H1 (cell line): Measurements from ENCODE around the gene NHLH1. TPM values are rescaled to one million over a fixed set of nuclear protein-coding genes. Genes with fewer than 3 reads are reported as not detected.

Experiments
- CTCF ChIA-PET: fragments of 300-600 bp; sonication (Branson Sonifier 250); formaldehyde crosslinking; loops from one replicate; lab custom pipeline; 2021; ENCODE audit not compliant: partially characterized antibody; lab: Charles Lee
- POLR2A ChIA-PET: fragments of 300-600 bp; sonication (Branson Sonifier 250); formaldehyde crosslinking; loops from one replicate; lab custom pipeline; 2021; ENCODE audit warnings: inconsistent platforms; ENCODE audit not compliant: partially characterized antibody; lab: Charles Lee
- DNase-seq, 2 experiments: peaks; one replicate each; pipeline versions ENCODE4 v3.0.0 to v3.0.0-alpha.2; 2010 to 2022; ENCODE audit warnings: low spot score in 2 of 2, low read depth in 1 of 2, mixed read lengths in 1 of 2
- FAIRE-seq: peaks from 2 replicates; lab custom pipeline; 2011; peaks lifted over from hg19 to GRCh38; lab: Jason Lieb, UNC
- H2AFZ ChIP-seq: 2 replicates; pipeline ENCODE4 v1.8.1; 2012; ENCODE audit warnings: low read length, inconsistent platforms
- H2AK5ac ChIP-seq: 2 replicates; pipeline ENCODE4 v1.6.1; 2013; ENCODE audit warnings: low read depth, low read length
- H2BK120ac ChIP-seq: replicated peaks from 2 replicates; pipeline ENCODE3; 2013; ENCODE audit warnings: low read depth, low read length, inconsistent platforms
- H2BK12ac ChIP-seq: 2 replicates; pipeline ENCODE4 v1.6.1; 2013; ENCODE audit warnings: low read depth, low read length
- H2BK15ac ChIP-seq: 2 replicates; pipeline ENCODE4 v1.6.1; 2013; ENCODE audit warnings: low read length
- H2BK20ac ChIP-seq: 2 replicates; pipeline ENCODE4 v1.6.1; 2013; ENCODE audit warnings: low read length
- H2BK5ac ChIP-seq: 2 replicates; pipeline ENCODE4 v1.6.1; 2013; ENCODE audit warnings: low read depth, low read length
- H3K14ac ChIP-seq: 2 replicates; pipeline ENCODE4 v1.6.1; 2013; ENCODE audit warnings: inconsistent platforms; ENCODE audit not compliant: insufficient read length
- H3K18ac ChIP-seq: 2 replicates; pipeline ENCODE4 v1.6.1; 2013; ENCODE audit warnings: low read length; ENCODE audit errors: extremely low read depth
- H3K23ac ChIP-seq: 2 replicates; pipeline ENCODE4 v1.6.1; 2013; ENCODE audit warnings: inconsistent platforms; ENCODE audit not compliant: insufficient read length
- H3K23me2 ChIP-seq: 2 replicates; pipeline ENCODE4 v1.6.1; 2013; ENCODE audit warnings: low read depth, low read length
- H3K27ac ChIP-seq: 2 replicates; pipeline ENCODE4 v1.6.1; 2011; ENCODE audit warnings: low read depth, low read length, inconsistent platforms
- H3K27me3 ChIP-seq, 4 experiments: replicated peaks in 1 of 4; 1 replicate in 1 of 4; 2 replicates in 3 of 4; pipeline versions ENCODE4 v1.6.1 to v1.8.1; 2011 to 2013; ENCODE audit warnings: low read length in 3 of 4, mild to moderate bottlenecking in 3 of 4, inconsistent platforms in 2 of 4, mixed read lengths in 2 of 4, moderate library complexity in 1 of 4; ENCODE audit not compliant: control insufficient read depth in 3 of 4, insufficient read depth in 3 of 4; ENCODE audit errors: extremely low read depth in 1 of 4
- H3K36me3 ChIP-seq, 4 experiments: 2 replicates each; pipeline versions ENCODE4 v1.6.1 to v1.8.1; 2011 to 2013; ENCODE audit warnings: mild to moderate bottlenecking in 4 of 4, low read length in 3 of 4, moderate library complexity in 2 of 4, control low read depth in 1 of 4, inconsistent platforms in 1 of 4; ENCODE audit not compliant: insufficient read depth in 4 of 4, control insufficient read depth in 2 of 4
- H3K4ac ChIP-seq: replicated peaks from 2 replicates; pipeline ENCODE3; 2013; ENCODE audit warnings: low read length, low read depth, mixed read lengths, inconsistent platforms; ENCODE audit not compliant: insufficient read length
- H3K4me1 ChIP-seq, 4 experiments: replicated peaks in 1 of 4; 1 replicate in 1 of 4; 2 replicates in 3 of 4; pipeline versions ENCODE4 v1.6.1 to v1.8.1; 2011 to 2013; ENCODE audit warnings: low read length in 3 of 4, inconsistent platforms in 2 of 4, mixed read lengths in 1 of 4; ENCODE audit not compliant: insufficient read depth in 4 of 4, control insufficient read depth in 3 of 4
- H3K4me2 ChIP-seq, 2 experiments: 2 replicates each; pipeline versions ENCODE4 v1.6.1 to v1.8.1; 2011 to 2013; ENCODE audit warnings: low read depth in 2 of 2, low read length in 2 of 2, control low read depth in 1 of 2, inconsistent platforms in 1 of 2, mild to moderate bottlenecking in 1 of 2; ENCODE audit not compliant: insufficient read depth in 1 of 2
- H3K4me3 ChIP-seq, 4 experiments: fragments of 200-600, 300-600 bp in 1 of 4; sonication (generic), shearing (Covaris generic), sonication (Bioruptor Twin) in 1 of 4; 2 replicates each; pipeline versions ENCODE4 v1.5.1 to v1.8.1; 2011 to 2016; ENCODE audit warnings: low read length in 4 of 4, low read depth in 3 of 4, control low read depth in 2 of 4, inconsistent platforms in 2 of 4, mild to moderate bottlenecking in 2 of 4, mixed read lengths in 1 of 4, moderate library complexity in 1 of 4; ENCODE audit not compliant: insufficient read depth in 2 of 4; ENCODE audit errors: extremely low read depth in 1 of 4
- H3K56ac ChIP-seq: replicated peaks from 2 replicates; pipeline ENCODE3; 2013; ENCODE audit warnings: low read depth, mild to moderate bottlenecking, mixed read lengths, low read length, inconsistent platforms; ENCODE audit not compliant: insufficient read length
- H3K79me1 ChIP-seq: 2 replicates; pipeline ENCODE4 v1.6.1; 2013; ENCODE audit warnings: low read depth, low read length, control low read depth
- H3K79me2 ChIP-seq, 2 experiments: 2 replicates each; pipeline versions ENCODE4 v1.6.1 to v1.8.1; 2012 to 2013; ENCODE audit warnings: low read length in 2 of 2, mild to moderate bottlenecking in 2 of 2, inconsistent platforms in 1 of 2; ENCODE audit not compliant: insufficient read depth in 2 of 2, control insufficient read depth in 1 of 2
- H3K9ac ChIP-seq, 4 experiments: replicated peaks in 1 of 4; 1 replicate in 1 of 4; 2 replicates in 3 of 4; pipeline versions ENCODE4 v1.6.1 to v1.8.1; 2011 to 2013; ENCODE audit warnings: low read depth in 3 of 4, low read length in 3 of 4, control low read depth in 2 of 4, mild to moderate bottlenecking in 2 of 4, moderate library complexity in 2 of 4, inconsistent platforms in 1 of 4; ENCODE audit errors: extremely low read depth in 1 of 4
- H3K9me3 ChIP-seq, 2 experiments: 2 replicates each; pipeline versions ENCODE4 v1.6.1 to v1.8.1; 2012 to 2013; ENCODE audit warnings: mild to moderate bottlenecking in 2 of 2, moderate library complexity in 2 of 2, control low read depth in 1 of 2, inconsistent platforms in 1 of 2, low read depth in 1 of 2, low read length in 1 of 2, mixed read lengths in 1 of 2; ENCODE audit not compliant: insufficient read depth in 2 of 2
- H4K20me1 ChIP-seq, 2 experiments: replicated peaks in 1 of 2; 2 replicates each; pipeline versions ENCODE3 to v1.8.1; 2011 to 2013; ENCODE audit warnings: inconsistent platforms in 2 of 2, low read length in 2 of 2, mild to moderate bottlenecking in 1 of 2; ENCODE audit not compliant: insufficient read depth in 2 of 2, control insufficient read depth in 1 of 2
- H4K5ac ChIP-seq: 2 replicates; pipeline ENCODE4 v1.6.1; 2013; ENCODE audit warnings: low read length, low read depth, mixed read lengths, inconsistent platforms; ENCODE audit not compliant: insufficient read length
- H4K8ac ChIP-seq: 2 replicates; pipeline ENCODE4 v1.8.0; 2013; ENCODE audit warnings: mild to moderate bottlenecking, moderate library complexity, low read length, inconsistent platforms; ENCODE audit not compliant: insufficient read depth; ENCODE audit errors: extremely low read depth
- H4K91ac ChIP-seq: replicated peaks from 2 replicates; pipeline ENCODE3; 2013; ENCODE audit warnings: low read length, mixed read lengths, inconsistent platforms; ENCODE audit not compliant: insufficient read length
- RAD21 ChIP-seq, 2 experiments: IDR thresholded peaks in 1 of 2; conservative IDR thresholded peaks in 1 of 2; 2 replicates each; pipeline ENCODE4 v1.6.1; 2011; ENCODE audit warnings: low read depth in 2 of 2, low read length in 2 of 2, improper control_type of control experiment in 1 of 2, inconsistent platforms in 1 of 2, mild to moderate bottlenecking in 1 of 2, moderate library complexity in 1 of 2
- WGBS, 2 experiments: shearing (Covaris generic) in 1 of 2; methylation state at CpG; one replicate each; pipeline versions ENCODE4 v1.1.6 to v1.1.7; 2013 to 2015; ENCODE audit warnings: low lambda C conversion rate in 2 of 2, mixed read lengths in 2 of 2, inconsistent platforms in 1 of 2, low coverage in 1 of 2, missing lambda C conversion rate in 1 of 2; ENCODE audit not compliant: insufficient replicate concordance in 2 of 2, insufficient coverage in 1 of 2, insufficient read length in 1 of 2; ENCODE audit errors: extremely low coverage in 1 of 2, missing lambda C conversion rate in 1 of 2; 5-methylcytosine and 5-hydroxymethylcytosine counted together
- polyA plus RNA-seq, 7 experiments: library from polyadenylated mRNA; depleted of rRNA in 3 of 7; stranded (reverse) in 5 of 7; unstranded in 2 of 7; fragments of >200 nt in 5 of 7; fragments of 200-250 nt in 2 of 7; gene quantifications; 1 replicate in 5 of 7; 2 replicates in 1 of 7; 4 replicates in 1 of 7; pipeline versions ENCODE4 v1.2.1 to v1.2.3, GENCODE V29; 2011 to 2013; ENCODE audit warnings: missing spikeins in 2 of 7, mixed read lengths in 2 of 7
- total RNA-seq: library from RNA; stranded (reverse); fragmentation: NEBNext Ultra II Directional; extraction: Animal tissue kit (Norgen Biotek cat#: 25700); gene quantifications from 2 replicates; pipeline ENCODE4 v1.2.1, GENCODE V29; 2021

The NHLH1 gene
- total and polyA plus RNA-seq, 2 of the 8 experiments (the other 6 are each of a cell fraction or from before 2014, with no cell fraction given): 0.39 to 0.91 TPM

GRCh38 chr1:160344936-160345335, 21.9 kb upstream of the NHLH1 start:
- Histone ChIP-seq H3K79me1 (no peaks in the 10 kb centered on the region; the same call in 1 of the 2 replicates), H4K8ac (no peak overlapping the region), H3K14ac (no peak overlapping the region), H4K91ac (no peak overlapping the region), H2BK15ac (no peak overlapping the region), H2BK120ac (no peak overlapping the region), H2BK12ac (no peak overlapping the region), H4K5ac (no peak overlapping the region), H2AFZ (no peak overlapping the region), H3K4me2 (no peak overlapping the region; a peak in 1 of 4 replicates), H3K56ac (no peak overlapping the region), H3K23me2 (no peaks in the 10 kb centered on the region; the same call in 1 of the 2 replicates), H3K36me3 (peaks cover 5 to 27% (median 16%) of the 10 kb centered on the region in 4 experiments; a peak in 7 of 8 replicates), H3K79me2 (peaks cover 18 to 49% of the 10 kb centered on the region in 2 experiments), H3K27ac (no peak overlapping the region), H2BK5ac (no peak overlapping the region), H2BK20ac (no peak overlapping the region), H3K27me3 (no peaks in the 10 kb centered on the region), H3K18ac (no peak overlapping the region), H3K23ac (no peak overlapping the region), H3K9me3 (no peaks in the 10 kb centered on the region), H3K4me1 (no peaks in the 10 kb centered on the region; a peak in 1 of 7 replicates), H3K4ac (no peak overlapping the region), H3K4me3 (no peak overlapping the region), H4K20me1 (peaks cover 0 to 4% of the 10 kb centered on the region in 2 experiments), H2AK5ac (no peak overlapping the region), H3K9ac (no peak overlapping the region)
- POLR2A ChIA-PET: interaction anchor here (0.8 to 2.6 kb wide), 7 partner anchors 8 to 32 kb away, joined by 3 to 12 read pairs (median 4); no protein-coding TSS in a partner anchor
- CTCF ChIA-PET: interaction anchor here (0.9 to 26.0 kb wide), 5 partner anchors 9 to 71 kb away, joined by 3 to 683 read pairs (median 5); no protein-coding TSS in a partner anchor
- DNase-seq (no peak), FAIRE-seq (no peak)
- TF ChIP-seq RAD21 (IDR thresholded peaks at IDR 0.05 in 1 of 2, conservative IDR thresholded peaks at IDR 0.05 in 1 of 2; ENCODE audit: low read depth in 2 of 2, low read length in 2 of 2): no peak
- WGBS, 2 experiments: 92% methylated on average over 6 of the region's 6 CpGs; no CpG with 5 or more reads in 1 of the 2 experiments
